GM18858 (cell line): ENCODE data around the gene UBXN2A.
"Not testable (repeated sequence)": the region's sequence is repeated elsewhere in the genome, so short reads cannot be mapped to it uniquely, and the experiment has no call there.

Experiments used
- ATAC-seq: cut with Tn5 transposase; IDR thresholded peaks from one replicate; pipeline ENCODE4 v1.9.1; 2021; ENCODE audit not compliant: unreplicated experiment

Gene UBXN2A

GRCh38 chr2:24043133-24043532 is 102.9 kb downstream of the UBXN2A start:
- ATAC-seq, result not testable (repeated sequence)

GRCh38 chr2:24045511-24046508 is 105.5 kb downstream of the UBXN2A start:
- no peak for ATAC-seq

GRCh38 chr2:24046599-24046929 is 106.3 kb downstream of the UBXN2A start:
- no peak for ATAC-seq

GRCh38 chr2:24046930-24047702 is 106.9 kb downstream of the UBXN2A start, which contains the start of gene WDCP:
WDCP (minus strand) TSS chr2:24047391; CDS start chr2:24039494, 7,897 bp downstream.
- ATAC-seq, result peak; percentile 97

GRCh38 chr2:24047703-24048033 is 107.4 kb downstream of the UBXN2A start:
- no peak for ATAC-seq

GRCh38 chr2:24048769-24049484 is 108.7 kb downstream of the UBXN2A start:
- ATAC-seq, result no peak

GRCh38 chr2:24049485-24050021 is 109.3 kb downstream of the UBXN2A start, which contains the start of gene FKBP1B:
FKBP1B (plus strand) TSS chr2:24049741; CDS start chr2:24049850, 109 bp downstream.
- ATAC-seq, result no peak

- ATAC-seq, result no peak
These were observed 110.0 kb downstream of the UBXN2A start for GRCh38 chr2:24050041-24050979.

GRCh38 chr2:24051833-24052232 is 111.6 kb downstream of the UBXN2A start:
- ATAC-seq, result no peak

- no peak for ATAC-seq
These were observed 112.7 kb downstream of the UBXN2A start for GRCh38 chr2:24052951-24053350.
